HG03342 (cell line): ENCODE data around the gene GARIN5B.

ENCODE experiments used
- ATAC-seq: cut with Tn5 transposase; IDR thresholded peaks from one replicate; pipeline ENCODE4 v1.9.1; 2021; ENCODE audit warnings: mild to moderate bottlenecking, moderate library complexity; ENCODE audit not compliant: unreplicated experiment

The GARIN5B gene

DNA sequence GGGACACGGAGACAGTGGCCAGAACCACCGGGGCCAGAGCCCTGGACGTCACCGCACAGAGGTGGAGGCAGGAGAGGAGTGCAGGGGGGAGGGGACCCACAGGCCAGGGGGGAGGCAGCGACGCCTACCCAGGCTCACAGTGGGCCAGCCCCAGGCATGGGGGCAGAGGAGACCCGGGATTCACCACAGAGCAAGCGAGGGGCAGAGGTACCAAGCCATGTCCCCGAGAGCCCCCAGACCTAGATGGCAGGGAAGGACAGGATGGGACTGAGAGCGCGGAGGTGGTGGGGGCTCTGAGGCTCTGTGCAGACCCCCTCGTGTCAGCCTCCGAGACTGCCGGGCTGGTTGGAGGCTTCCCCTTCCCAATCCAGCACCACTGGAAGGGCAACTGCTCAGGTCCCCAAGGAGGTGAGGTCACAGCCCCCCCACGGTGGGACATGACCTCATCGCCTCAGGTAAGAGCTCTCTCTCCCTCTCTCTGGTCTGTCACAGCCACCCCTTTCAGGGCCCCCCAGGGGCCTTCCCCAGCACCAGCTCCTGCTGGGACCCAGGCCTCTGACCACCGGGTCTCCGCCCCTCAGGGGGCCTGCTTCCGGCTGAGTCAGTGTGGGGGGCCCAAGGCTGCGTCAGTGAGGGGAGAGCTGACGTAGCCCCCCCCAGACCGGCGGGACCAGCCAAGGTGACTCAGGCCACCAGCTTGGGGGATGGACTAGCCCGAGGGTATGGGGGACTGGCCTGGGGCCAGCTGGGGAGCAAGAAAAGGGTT, 9.4 kb upstream of the GARIN5B start:
- ATAC-seq, result no peak

DNA sequence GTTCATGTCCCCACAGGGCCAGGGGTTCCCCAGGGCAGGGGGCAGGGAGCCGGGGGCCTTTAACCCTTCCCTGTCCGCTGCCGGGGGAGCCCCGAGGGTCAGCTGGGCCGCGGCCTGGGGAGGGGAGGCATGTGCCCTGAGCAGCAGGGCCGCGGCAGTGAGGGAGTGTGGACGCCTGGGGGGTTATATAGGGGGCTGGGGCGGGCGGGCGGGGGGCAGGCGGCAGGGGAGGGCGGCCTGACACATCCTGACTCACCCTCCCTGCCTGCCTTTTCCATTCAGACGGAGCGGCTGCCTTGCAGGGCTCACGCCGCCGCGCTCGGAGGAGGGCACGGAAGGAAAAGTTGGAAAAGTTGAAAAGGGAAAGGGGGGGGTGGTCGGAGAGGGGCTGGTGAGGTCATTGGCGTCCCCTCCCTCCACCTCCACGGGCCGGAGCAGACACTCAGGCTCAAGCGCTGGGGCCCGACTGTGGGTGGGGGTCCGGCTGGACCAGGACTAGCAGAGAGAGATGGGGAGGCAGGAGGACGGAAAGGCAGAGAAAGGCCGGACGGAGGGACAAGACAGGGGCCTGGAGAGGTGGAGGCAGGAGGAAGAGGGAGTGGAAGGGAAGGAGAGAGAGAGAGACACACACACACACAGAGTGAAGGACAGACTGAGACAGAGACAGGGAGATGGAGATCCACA, 7.4 kb upstream of the GARIN5B start, which contains the start of gene IL11:
Gene IL11 (minus strand): TSS at position 159 of the 684 bp plus-strand sequence. CDS start 153 bp downstream, at position 6.
- no peak for ATAC-seq

DNA sequence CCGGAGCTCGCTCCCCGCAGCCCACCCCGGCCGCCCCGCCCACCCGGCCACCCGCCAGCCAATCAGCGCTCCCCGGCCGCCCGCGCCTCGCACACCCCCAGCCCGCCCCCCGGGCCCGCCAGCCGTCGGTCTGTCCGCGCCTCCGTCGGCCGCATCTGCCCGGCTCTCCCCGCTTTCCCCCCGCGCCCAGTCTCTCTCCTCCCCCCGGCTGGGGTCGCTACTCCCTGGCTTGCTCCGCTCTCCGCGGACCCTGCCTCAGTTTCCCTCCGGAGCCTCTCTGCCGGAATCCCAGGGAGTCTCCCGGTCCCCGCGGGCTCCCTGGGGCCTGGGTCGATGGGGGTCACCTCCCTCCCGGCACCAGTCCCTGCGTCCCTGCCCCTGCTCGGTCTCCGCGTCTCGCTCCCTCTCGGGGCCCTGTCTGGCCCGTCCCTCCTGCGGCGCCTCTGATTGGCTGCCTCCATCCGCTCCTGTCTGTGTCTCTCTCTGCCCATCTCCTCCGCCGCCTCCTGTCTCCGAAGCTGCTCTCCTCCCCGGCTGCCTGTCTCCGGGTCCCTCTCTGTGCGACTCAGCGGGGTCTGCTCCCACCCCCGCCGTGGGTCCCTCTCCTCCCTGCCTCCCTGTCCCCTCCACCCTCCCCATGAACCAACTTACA, 6.7 kb upstream of the GARIN5B start:
- no peak for ATAC-seq

DNA sequence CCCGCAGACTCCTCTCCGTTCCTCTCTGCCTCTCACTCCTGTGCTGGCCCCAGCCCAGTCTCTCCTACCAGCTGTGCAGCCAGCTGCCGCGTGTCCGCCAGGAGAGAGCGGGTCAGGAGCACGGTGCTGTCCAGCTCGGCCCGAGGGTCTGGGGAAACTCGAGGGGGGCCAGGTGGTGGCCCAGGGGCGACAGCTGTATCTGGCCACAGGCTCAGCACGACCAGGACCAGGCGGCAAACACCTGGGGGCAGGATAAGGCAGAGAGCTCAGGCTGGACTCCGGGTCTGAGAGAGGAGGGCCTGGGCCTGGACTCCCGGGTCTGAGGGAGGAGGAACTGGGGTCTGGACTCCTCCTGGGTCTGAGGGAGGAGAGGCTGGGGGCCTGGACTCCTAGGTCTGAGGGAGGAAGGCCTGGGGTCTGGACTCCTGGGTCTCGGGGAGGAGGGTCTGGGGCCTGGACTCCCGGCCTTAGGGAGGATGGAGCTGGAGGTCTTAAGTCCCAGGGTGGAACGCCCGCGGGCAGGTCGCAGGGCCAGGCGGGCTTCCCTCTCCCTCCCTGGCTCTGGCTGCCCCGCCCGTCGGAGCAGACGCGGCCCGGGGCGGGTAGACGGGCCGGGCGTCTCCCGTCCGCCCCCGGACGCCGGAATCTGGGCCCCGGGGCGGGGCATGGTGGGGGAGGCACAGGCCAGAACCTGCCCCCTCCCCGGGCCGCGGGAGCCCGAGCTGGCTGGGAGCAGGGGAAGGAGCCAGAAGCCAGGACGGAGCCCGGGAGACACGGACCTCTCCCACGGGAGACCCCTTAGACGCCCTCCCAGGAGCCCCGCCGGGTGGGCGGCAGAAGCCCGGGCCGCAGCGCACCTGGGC, 5.9 kb upstream of the GARIN5B start:
- ATAC-seq, result no peak

DNA sequence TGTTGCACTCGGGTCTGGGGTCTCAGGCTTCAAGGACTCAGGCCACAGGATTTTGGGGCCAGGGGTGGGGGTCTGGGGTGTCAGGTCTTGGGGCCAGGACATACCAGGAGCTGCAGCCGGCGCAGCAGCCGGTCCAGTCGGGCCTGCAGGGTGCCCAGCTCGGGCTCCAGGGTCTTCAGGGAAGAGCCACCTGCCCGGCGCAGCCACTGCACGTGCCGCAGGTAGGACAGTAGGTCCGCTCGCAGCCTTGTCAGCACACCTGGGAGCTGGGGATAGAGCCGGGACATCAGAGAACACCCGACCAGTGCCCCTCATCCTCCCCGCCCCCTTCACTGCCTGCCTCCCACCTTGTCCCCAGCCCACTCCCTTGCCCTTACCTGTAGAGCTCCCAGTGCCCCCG, 5.0 kb upstream of the GARIN5B start:
- ATAC-seq, result no peak

DNA sequence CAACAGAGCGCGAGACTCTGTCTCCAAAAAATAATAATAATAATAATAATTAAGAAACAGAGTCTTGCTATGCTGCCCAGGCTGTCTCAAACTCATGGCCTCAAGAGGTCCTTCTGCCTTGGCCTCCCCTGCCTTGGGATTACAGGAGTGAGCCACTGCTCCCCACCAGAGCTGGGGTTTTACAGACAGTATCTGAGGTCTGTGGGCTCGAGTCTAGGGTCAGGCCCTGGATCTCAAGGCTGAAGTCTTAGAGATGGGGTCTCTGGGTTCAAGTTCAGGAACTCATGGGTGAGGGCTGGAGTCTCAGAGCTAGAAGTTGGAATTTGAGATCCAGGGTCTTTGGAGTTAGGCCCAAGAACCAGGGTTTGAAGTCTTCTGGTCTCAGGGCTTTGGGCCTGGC, 3.7 kb upstream of the GARIN5B start:
- ATAC-seq, result no peak

DNA sequence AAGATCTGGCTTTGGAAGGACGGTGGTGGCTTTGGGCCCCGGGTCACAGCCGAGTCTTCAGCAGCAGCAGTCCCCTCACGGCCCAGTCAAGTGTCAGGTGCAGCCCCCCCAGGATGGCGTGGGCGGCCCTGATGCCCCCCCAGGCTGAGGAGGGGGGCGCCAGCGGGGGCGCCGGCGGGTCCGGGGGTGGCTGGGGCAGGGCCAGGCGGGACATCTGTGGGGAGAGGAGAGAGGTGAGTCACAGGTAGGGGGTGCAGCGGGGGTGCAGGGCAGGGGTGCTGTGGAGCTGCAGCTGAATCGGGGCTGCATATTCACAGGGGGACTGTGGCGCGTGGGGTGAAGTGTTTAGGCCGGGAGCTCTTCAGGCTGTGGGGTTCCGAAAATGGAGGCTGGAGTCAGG, 2.9 kb upstream of the GARIN5B start:
- no peak for ATAC-seq

DNA sequence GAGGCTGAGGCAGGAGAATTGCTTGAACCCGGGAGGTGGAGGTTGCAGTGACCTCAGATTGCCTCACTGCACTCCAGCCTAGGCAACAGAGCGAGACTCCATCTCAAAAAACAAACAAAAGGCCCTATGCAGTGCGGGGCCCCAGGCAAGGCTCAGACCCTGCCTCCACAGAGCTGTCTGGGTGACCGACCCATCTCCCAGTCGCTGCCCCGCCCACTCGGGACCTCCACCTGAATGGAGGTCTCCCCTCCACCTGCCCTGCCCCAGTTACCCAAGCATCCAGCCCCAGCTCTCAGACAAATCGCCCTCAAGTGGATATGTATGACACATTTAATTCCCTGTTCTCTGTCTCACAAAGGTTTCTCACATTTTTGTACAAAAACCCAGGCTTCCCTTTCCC, 2.2 kb upstream of the GARIN5B start:
- ATAC-seq, result no peak

DNA sequence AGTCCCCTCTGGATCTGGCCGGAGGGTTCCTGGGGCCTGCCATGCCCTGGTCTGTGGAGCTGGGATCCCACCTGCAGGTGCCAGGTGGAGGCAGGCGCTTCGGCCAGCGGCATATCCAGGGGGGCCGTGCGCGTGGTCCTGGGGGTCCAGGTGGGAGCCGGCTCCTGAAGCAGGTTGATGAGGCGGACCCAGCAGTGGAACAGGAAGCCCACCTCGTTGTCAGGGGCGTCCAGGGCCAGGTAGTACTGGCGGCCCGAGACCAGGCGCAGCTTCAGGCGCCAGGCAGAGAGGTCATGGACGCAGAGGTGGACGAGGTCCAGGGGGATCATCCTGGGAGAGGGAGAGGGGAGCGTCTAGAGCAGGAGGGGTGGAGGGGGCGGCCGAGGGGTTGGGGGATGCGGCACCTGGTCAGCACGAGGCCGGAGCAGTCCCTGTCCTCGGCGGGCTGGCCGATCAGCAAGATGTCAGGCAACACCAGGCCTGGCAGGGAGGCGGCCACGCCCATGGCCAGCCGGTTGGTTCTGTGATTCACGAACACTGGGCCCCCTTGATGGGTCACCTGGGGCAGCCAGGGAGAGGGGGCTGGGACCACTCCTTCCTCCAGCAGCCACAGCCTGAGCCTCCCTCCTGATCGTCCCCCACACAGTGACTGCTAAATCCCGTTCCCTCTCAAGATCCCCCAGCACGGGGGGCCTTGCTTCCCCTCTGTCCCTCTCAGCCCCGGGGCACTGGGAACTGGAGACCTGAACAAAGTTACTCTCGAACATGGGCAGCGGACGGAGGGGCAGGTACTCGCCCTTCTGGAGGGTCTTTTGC, 678 bp downstream of the GARIN5B start:
- ATAC-seq, result no peak

DNA sequence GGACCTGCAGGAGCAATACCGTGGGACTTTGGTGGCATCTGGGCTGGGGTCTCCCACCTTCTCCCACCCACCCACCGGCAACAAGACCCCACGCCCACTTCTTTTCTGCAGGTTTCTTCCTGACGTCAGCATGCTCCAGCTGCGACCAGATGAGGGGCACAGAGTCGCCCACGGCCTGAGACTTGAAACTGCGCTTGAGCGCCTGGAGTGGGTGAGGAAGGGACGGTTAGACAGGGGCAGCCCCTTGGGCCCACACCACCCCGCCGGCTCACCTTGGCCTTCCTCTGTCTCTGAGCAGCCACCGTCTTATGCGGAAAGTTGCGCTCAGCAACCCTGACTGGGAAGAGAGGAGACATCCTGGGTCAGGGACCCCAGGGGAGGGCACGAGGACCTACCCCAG, 2.2 kb downstream of the GARIN5B start:
- ATAC-seq, result no peak

DNA sequence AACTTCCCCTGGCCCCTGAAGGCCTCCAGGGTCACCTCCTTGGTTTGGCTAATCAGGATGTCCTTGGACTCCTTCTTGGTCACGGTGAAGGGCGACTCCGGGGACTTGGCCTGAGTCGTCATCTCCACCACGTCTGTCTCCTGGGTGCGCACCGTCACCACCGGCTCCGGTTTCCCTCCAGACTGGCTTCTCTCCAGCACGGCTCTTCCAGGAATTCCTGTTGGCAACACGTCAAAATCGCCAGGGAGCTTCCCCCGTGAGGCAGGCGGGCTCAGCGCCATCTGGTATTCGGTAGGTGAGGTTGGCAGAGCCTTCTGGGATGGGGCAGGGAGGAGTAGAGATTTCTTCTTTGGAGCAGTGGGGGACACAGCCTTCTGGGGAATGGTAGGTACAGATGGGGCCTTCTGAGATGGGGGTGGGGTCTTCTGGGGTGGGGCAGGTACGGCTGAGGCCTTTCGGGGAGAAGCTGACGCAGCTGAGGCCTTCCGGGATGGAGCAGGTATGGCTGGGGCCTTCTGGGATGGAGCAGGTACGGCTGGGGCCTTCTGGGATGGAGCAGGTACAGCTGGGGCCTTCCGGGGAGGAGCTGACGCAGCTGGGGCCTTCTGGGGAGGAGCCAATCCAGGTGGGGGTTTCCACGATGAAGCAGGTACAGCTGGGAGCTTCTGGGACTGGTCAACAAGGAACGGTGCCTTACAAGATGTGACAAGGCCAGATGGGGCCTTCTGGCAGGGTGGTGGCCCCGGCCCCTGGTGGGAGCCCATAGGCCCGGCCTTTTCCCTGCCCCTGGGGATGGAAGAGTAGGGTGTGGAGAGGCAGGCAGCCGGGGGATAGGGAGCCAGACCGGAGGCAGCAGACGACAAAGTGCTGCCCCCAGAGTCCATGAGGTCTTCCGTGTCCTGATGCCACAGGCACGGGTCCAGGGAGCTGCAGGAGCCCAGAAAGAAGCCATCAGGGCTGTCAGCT, 3.8 kb downstream of the GARIN5B start:
- ATAC-seq, result no peak

DNA sequence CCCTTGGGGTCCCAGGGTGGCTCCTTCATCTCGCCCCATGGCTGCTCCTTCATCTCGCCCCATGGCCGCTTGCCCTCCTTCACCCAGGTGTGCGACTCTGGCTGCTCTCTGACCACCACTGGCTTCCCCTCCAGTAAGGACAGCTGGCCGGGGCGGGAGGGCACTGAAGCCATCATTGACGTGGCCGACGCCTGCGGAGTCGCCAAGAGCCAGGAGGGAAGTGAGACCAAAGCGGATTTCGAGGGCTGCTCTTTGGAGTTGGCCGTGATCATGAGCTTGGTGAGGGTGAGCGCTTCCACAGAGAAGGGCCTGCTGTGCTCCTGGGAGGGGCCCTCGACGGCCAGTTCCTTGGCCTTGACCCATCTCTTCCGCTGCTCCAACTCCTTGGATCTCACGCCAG, 4.6 kb downstream of the GARIN5B start:
- no peak for ATAC-seq

DNA sequence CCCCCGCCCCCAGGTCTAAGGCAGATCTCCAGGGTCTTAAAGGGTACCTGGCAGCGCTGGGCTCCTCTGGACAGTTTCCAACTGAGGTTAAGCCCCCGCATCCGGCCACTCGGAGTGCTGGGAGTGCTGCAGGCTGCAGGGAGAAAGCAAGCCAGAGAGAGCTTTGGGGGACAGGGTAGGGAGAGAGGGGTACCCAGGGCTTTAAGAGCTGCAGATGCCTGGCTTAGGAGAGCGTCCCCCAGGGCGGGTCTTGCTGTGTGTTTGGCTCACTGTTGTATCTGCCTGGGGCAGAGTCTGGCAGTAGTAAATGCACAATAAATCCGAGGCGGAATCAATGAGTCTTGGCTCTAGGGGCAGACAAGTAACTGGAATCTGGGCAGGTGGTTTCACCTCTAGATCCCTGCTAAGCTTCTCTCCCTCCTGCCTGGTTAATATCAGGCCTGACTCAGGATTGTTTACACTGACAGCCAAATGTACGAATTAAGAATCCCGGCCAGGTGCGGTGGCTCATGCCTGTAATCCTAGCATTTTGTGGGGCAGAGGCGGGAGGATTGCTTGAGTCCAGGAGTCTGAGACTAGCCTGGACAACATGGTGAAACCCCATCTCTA, 7.7 kb downstream of the GARIN5B start:
- no peak for ATAC-seq

DNA sequence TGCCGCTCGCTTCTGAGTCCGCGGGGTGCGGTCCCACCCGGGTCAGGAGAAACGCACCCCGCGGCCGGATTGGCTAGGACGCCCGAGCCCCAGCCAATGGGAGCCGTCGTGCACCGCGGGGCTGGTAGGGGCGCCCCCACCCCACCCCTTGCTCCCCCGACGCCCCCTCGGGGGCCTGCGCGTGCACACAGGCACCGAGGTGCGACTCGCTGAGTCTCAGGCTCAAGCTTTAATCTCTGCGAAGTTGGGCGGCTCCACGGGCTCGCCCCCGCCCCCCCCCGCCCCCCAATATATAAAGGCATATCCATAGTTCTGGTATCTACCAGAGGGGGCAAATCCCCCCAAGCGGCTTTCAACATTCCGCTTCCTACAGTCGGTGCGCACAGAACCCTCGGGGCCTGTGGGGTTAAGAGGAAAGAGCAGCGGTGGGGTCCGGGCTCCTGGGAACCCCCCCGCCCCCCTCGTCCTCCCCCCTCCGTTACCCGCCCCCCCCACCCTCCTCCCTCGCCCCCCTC, 8.3 kb downstream of the GARIN5B start, which contains the start of gene COX6B2:
Gene COX6B2 (minus strand): TSS at position 22 of the 515 bp plus-strand sequence. CDS start 198 bp downstream, outside the sequence.
- no peak for ATAC-seq

DNA sequence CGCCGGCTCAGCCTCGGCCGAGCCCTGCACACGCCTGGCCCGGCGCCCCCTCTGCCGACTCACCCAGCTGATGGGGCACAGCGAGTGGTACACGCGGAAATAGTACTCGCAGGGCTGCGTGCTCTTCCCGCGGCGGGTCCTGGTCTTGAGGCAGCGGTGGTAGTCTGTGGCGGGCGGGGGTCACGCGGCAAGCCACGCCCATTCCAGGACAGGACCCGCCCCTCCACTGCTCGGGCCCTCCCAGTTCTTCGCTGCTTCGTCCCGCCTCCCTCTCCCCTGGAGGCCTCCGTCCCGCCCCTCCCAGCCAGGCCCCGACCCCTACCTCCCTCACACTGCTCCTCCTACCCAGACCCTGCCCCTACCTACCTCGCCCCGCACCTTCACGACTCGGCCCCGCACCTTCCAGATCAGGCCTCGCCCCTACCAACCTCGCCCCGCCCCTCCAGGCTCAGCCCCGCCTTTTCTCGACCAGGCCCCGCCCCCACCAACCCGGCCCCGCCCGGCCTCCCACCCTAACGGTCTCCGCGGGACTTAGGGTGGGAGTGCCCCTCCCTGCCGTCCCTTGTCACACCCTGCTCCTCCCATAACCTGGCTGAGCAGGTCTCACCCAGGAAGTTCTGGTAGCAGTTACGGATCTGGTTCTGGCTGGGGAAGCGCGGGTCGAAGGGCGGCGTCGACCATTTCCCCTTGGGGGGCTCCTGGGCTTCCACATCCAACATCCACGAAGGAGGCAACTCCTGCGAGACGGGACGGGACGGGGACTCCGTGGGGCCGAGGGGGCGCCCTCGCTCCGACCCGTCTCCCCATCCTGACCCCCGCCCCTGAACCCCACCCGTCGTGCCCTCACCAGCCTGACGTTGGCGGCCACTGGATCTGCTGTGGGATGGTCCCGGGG, 9.0 kb downstream of the GARIN5B start:
- ATAC-seq, result no peak

DNA sequence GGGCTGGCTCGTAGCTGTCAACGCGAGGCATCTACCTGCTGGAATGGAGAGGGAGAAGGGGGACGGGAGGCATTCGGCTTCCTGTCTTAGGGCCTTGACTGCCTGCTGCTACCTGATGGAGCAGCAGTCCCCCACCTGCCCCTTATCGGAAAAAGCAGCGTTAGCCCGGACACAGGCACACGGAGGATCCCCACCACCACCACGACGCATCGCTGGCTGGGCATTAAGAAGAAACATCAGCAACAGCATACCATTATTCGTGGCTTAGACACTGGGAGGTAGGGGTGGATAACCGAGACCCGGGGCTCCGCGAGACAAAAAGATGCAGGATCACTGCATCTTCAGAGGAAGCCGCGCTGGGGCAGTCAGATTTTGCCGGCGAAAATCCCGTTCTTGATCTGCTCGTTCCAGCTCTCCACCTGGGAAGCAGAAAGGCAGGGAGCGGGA, 9.7 kb downstream of the GARIN5B start:
- no peak for ATAC-seq

DNA sequence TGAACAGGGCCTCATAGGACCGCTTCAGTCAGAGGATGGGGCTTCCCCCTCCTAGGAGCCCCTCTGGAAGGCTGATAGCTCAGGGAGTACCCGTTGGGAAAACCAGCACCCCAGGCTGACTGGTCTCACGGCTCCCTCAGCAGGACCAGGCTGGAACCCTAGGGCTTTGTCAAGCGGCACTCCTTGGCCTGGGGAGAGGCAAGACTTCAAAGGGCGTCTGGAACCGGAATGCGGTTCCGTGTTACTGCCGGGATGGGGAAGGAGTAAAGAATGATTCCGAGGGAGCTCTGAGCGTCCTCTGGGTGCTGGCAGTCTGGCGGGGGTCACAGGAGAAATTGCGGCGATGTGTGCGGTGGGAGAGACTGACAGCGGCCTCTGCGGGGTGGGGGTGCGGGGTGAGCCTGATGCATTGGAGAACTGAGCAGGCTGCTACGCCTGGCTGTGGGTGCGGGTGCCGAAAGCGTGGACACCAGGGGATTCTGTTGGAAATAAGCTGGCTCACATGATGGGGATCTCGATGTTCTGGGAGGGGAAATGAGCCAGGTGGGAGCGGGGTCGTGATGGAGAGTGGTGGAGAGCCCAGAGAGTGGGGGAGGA, 10.4 kb downstream of the GARIN5B start:
- no peak for ATAC-seq
